Measurements from ENCODE around the gene FBXL19.

GRCh38 chr16:30882429-30883310, 40.7 kb upstream of the FBXL19 start:
- no peak for TF ChIP-seq CTCF (IDR thresholded peaks at IDR 0.05; ENCODE audit: poor library complexity)
- no peak for TF ChIP-seq EZH2 (IDR thresholded peaks at IDR 0.05; ENCODE audit: borderline replicate concordance)

Measured in hepatocyte (in vitro differentiated cells).